Stimulated activated CD8-positive, alpha-beta memory T cell treated with anti-CD3 and anti-CD28 coated beads, Interleukin-4, amount 100 ng/mL, for 1 hour (primary cell): Measurements from ENCODE around the gene LARP4B.
"Not testable (repeated sequence)": the region's sequence is repeated elsewhere in the genome, so short reads cannot be mapped to it uniquely, and the experiment has no call there.

Source experiments
- DNase-seq, 2 donors: peaks; one replicate each; pipeline ENCODE4 v3.0.0-alpha.2; 2020; ENCODE audit warnings: low read depth in 2 of 2, low spot score in 1 of 2

The LARP4B gene

DNA sequence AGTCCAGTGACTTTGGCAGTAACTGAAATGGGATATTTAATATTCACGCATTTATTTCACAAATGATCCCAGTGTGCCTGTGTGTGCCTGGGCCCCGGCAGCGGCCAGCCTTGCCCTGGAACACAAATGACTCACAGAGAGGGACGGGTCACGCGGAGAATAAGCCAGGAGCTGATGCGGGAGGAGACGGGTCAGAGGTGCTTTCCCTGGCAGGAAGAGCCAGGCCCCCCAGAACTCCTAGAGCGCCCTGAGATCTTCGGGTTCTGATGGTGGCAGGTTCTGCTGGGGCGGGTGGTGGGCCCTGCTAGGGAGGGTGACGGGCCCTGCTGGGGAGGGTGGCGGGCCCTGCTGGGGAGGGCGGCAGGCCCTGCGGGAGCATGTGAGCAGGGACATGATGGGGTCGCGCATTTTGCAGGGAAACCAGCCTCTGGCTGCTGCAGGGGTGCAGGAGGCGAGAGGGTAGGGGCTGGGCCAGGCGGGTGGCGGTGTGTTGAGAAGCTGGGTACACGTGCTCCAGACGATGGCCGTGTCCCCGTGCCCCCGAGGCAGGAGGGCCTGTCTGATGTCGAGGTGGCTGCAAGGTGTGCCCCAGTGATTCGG is 157.8 kb downstream of the LARP4B start:
- DNase-seq, result no peak

DNA sequence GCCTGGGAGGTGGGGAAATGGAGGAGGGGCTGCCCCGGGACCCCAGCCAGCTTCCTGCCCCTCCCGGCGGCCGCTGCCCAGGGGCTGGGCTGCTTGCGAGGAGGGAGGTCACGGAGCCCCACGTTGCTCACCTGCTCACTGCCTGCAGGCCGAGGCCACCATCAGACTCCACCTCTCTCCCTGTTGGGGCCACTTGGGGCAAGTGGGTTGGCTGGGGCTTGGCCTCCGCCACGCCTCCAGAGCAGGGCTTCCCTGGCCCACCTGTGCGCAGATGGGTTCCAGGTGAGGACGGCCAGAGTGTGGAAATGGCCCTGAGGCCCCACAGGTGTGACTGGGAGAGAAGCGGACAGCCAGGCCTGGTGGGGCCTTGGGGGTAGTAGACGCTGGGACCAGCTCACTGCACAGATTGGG is 159.3 kb downstream of the LARP4B start:
- DNase-seq, result no peak

DNA sequence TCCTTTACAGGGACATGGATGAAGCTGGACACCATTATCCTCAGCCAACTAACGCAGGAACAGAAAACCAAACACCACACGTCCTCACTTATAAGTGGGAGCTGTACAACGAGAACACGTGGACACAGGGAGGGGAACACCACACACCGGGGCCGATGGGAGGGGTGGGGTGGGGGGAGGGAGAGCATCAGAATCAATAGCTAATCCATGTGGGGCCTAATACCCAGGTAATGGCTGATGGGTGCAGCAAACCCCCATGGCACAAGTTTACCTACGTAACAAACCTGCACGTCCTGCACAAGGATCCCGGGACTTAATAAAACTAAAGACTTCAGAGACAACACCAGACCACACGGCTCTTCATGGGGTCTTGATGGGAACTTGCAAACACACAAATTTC is 159.9 kb downstream of the LARP4B start:
- DNase-seq, result no peak

DNA sequence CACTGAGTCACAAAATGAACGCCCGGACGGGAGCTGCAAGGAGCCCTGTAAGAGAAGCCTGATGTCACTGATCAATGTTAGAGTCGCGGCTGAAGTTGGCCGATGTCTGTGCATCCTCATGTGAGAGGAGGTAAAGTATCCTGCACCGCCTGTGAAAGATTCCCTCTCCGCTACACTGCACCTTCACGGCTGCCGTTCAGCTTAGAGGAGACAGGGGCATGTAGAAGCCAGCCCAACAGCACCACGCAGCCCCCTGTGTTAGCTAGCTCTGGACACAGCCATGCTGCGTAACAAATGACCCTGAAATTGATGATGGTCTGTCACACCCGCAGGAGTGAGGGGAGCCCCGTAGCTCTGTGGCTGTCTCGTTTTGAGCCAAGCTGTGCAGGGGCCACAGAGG is 160.5 kb downstream of the LARP4B start:
- DNase-seq, result no peak

DNA sequence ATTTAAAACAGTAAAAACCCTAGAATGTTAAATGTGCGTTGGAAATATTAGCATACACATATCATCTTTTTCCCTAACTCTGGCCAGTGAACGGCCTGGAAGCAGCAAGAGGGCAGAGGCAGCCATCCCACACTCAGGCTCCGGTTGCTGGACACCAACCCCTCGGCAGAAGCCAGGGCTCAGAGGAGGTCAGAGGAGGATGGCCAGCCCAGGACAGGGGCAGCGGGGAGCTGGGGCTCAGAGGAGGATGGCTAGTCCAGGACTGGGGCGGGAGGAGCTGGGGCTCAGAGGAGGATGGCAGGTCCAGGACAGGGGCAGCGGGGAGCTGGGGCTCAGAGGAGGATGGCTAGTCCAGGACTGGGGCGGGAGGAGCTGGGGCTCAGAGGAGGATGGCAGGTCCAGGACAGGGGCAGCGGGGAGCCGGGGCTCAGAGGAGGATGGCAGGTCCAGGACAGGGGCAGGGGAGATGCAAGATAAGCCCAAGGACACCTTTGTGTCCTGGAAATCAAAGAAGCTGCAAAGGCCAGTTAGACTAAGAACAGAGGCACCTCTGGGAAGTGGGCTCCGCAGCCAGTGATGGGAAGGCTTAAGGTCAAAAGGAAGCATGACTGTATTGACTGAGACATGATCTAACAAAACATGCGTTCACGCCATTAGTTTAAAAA is 161.3 kb downstream of the LARP4B start:
- not testable (repeated sequence) for DNase-seq

DNA sequence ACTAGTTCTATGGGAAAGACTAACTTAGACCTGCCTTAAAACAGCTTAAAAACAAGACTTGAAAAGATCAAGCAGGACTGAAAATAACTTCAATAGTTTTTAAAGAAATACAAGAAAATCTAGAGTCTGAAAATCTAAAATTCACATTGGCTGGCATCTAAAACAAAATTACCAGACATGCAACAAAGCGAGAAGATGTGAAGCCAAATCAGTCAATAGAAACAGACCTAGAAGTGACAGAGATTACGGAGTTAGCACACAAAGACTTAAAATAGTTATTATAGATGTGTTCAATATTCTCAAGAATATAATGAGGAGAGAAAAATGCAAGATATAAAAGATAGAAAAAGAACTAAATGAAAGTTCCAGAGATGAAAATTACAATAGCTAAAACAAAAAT is 163.7 kb downstream of the LARP4B start:
- no peak for DNase-seq

DNA sequence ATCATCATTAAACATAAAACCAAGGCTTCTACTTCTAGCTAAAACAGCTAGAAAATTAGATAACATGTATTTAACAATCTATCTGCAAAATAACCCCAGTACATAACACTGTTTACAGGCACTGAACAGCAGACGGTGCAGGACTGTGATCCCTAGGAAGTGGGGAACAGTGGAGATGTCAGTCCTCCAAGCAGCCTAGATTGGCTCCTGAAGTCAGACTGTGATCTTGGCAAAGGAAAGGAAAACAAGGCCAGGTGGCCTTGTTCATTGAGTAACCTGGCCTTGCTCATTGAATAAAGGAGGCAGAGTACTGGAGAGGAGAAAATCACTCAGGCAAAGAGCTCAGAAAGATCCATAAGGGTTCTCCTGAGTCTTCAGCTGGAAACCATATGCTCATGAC is 164.3 kb downstream of the LARP4B start:
- DNase-seq, result no peak

DNA sequence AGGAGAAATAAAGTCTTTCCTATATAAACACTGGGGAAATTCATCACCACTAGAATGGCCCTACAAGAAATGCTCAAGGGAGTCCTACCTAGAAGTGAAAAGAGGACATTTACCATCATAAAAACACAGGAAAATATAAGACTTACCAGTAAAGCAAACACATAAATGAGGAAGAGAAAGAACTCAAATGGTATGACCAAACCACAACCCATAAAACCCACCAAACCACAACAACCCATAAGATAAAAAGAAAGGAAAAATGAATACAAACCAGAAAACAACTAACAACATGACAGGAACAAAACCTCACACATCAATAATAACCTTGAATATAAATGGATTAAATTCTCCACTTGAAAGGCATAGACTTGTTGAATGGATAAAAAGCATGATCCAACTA is 170.1 kb downstream of the LARP4B start:
- no peak for DNase-seq

DNA sequence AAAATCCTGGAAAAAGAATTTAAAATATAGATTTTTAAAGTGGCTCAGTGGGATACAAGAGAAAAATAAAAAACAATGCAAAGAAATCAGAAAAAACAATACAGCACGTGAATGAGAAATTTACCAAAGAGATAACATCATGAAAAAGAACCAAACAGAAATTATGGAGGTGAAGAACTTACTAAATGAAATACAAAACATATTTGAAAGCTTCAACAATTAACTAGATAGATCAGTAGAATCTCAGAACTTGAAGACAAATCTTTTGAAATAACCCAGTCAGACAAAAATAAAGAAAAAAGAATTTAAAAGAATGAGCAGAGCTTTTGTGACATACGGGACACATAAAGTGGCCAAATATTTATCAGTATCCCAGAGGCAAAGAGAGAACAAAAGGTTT is 170.9 kb downstream of the LARP4B start:
- no peak for DNase-seq

DNA sequence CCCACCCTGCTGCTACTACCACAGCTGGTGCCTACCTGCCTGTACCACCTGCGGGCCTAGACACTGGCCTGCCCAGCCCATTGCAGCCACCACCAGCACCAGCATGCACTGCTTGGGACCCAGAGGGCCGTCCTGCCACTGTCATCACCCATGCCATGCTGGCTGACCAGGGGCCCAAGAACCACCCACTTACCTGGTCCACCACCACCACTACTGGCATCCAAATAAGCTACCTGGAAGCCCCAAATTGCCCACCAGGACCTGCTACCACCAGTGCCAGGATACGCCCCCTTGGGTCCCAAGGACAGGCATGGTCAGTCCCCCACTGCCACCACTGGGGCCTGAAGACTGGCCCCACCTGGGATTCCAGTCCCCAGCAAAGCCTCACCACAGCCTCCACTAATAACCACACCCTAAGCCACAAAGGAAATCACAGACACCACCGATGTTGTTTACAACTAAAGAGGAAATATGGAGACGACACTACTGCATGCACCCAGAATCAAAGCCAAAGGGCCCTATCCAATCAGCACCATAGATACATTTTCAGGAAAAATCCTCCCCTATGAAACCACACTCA is 171.5 kb downstream of the LARP4B start:
- no peak for DNase-seq
